HG02759 (cell line): ENCODE measurements around the gene DNMT1.

Experiments
- ATAC-seq: cut with Tn5 transposase; IDR thresholded peaks from one replicate; pipeline ENCODE4 v1.9.1; 2021; ENCODE audit warnings: mild to moderate bottlenecking, moderate library complexity; ENCODE audit not compliant: unreplicated experiment

DNMT1 gene

GRCh38 chr19:10100163-10100785 lies 94.5 kb downstream of the DNMT1 start:
- ATAC-seq = no peak

- no peak for ATAC-seq
These were observed 98.2 kb downstream of the DNMT1 start for GRCh38 chr19:10096615-10096963.

GRCh38 chr19:10095948-10096614 lies 98.7 kb downstream of the DNMT1 start:
- ATAC-seq = peak; percentile 84

GRCh38 chr19:10095622-10095947 lies 99.2 kb downstream of the DNMT1 start:
- no peak for ATAC-seq

GRCh38 chr19:10093295-10094186 lies 101.2 kb downstream of the DNMT1 start:
- no peak for ATAC-seq

GRCh38 chr19:10092648-10093294 lies 102.0 kb downstream of the DNMT1 start:
- no peak for ATAC-seq

- ATAC-seq = no peak
These were observed 102.7 kb downstream of the DNMT1 start for GRCh38 chr19:10091895-10092641.

- ATAC-seq = no peak
These were observed 103.4 kb downstream of the DNMT1 start for GRCh38 chr19:10091370-10091687.

- no peak for ATAC-seq
These were observed 104.9 kb downstream of the DNMT1 start for GRCh38 chr19:10089801-10090375.

GRCh38 chr19:10088949-10089554 lies 105.7 kb downstream of the DNMT1 start:
- ATAC-seq = no peak

GRCh38 chr19:10087296-10088061 lies 107.3 kb downstream of the DNMT1 start:
- ATAC-seq = no peak

GRCh38 chr19:10086591-10087192 lies 108.1 kb downstream of the DNMT1 start:
- no peak for ATAC-seq

- peak; percentile 87 for ATAC-seq
These were observed 108.8 kb downstream of the DNMT1 start, which contains the start of gene SHFL for GRCh38 chr19:10085641-10086590. Gene SHFL, plus strand, starts transcription at chr19:10086317. Its CDS starts 111 bp downstream, at chr19:10086428.

GRCh38 chr19:10084803-10085202 lies 110.0 kb downstream of the DNMT1 start:
- ATAC-seq = no peak

- ATAC-seq = no peak
These were observed 110.8 kb downstream of the DNMT1 start for GRCh38 chr19:10083911-10084310.
